ENCODE data around the gene SNRPD3.
"Not testable (repeated sequence)": the region's sequence is repeated elsewhere in the genome, so short reads cannot be mapped to it uniquely, and the experiment has no call there.

SNRPD3 gene

GRCh38 chr22:24518771-24519485, 36.9 kb upstream of the SNRPD3 start:
- no peak overlapping the region for H3K4me3 ChIP-seq (ENCODE audit: low read length)
- H3K4me1 ChIP-seq (ENCODE audit: insufficient read depth, low read length): no peaks in the 10 kb centered on the region
- H2AFZ ChIP-seq (ENCODE audit: low read depth, low read length): no peak overlapping the region
- peaks cover 23% of the 10 kb centered on the region for H3K27me3 ChIP-seq (ENCODE audit: insufficient read depth, low read length)
- H3K36me3 ChIP-seq (ENCODE audit: insufficient read depth, low read length): no peaks in the 10 kb centered on the region
- H3K9me3 ChIP-seq (ENCODE audit: low read length): no peaks in the 10 kb centered on the region

DNA sequence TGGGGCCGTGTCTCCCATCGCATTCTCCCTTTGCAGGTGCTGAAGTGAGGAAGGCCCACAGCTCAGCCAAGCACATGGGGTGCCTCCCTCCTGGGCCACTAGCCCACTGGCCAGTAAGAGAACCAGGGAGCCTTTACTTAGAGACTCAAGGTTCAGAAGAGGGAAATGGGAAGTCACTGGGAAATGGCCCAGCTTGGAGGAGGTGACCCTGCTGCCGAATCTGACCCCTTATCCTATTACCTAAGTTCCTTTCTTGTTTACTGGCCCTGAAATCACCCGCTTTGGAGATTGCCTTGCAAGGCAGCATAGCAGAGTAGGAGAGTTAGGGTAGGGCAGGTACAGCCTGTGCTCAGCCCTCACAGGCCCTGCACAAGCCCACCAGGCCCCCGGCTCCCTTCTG, 36.3 kb upstream of the SNRPD3 start:
- H2AFZ ChIP-seq (ENCODE audit: low read depth, low read length): no peak overlapping the region
- H3K9me3 ChIP-seq (ENCODE audit: low read length): no peaks in the 10 kb centered on the region
- peaks cover 23% of the 10 kb centered on the region for H3K27me3 ChIP-seq (ENCODE audit: insufficient read depth, low read length)
- H3K4me1 ChIP-seq (ENCODE audit: insufficient read depth, low read length): no peaks in the 10 kb centered on the region
- no peaks in the 10 kb centered on the region for H3K36me3 ChIP-seq (ENCODE audit: insufficient read depth, low read length)
- H3K4me3 ChIP-seq (ENCODE audit: low read length): no peak overlapping the region

GRCh38 chr22:24521791-24522245, 34.0 kb upstream of the SNRPD3 start:
- Histone ChIP-seq H3K4me3 (ENCODE audit: low read length) (no peak overlapping the region), H3K4me1 (ENCODE audit: insufficient read depth, low read length) (peaks cover 3% of the 10 kb centered on the region), H3K27me3 (ENCODE audit: insufficient read depth, low read length) (peaks cover 23% of the 10 kb centered on the region), H3K36me3 (ENCODE audit: insufficient read depth, low read length) (no peaks in the 10 kb centered on the region), H2AFZ (ENCODE audit: low read depth, low read length) (no peak overlapping the region), H3K9me3 (ENCODE audit: low read length) (no peaks in the 10 kb centered on the region)

DNA sequence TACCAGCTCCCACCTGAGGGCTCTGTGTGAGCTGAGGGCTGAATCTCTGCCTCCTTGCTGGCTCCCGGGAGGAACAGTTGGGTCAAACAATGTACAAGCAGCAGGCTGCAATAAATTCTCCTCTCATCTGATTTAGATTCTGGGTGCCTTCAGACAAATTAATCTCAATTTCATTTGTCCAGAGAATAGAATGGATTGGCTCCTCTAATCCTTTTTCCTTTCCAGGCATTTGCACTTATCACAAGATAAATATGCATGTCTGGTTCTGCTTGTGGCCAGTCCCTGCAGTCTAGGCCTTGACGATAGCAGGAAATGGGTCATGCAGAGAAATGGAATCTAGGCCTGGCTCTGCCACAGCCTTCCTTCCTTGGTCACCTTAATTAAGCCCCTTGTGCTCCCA, 31.9 kb upstream of the SNRPD3 start:
- Histone ChIP-seq H2AFZ (ENCODE audit: low read depth, low read length) (no peak overlapping the region), H3K9me3 (ENCODE audit: low read length) (no peaks in the 10 kb centered on the region), H3K27me3 (ENCODE audit: insufficient read depth, low read length) (peaks cover 19% of the 10 kb centered on the region), H3K36me3 (ENCODE audit: insufficient read depth, low read length) (no peaks in the 10 kb centered on the region), H3K4me3 (ENCODE audit: low read length) (no peak overlapping the region), H3K4me1 (ENCODE audit: insufficient read depth, low read length) (peaks cover 3% of the 10 kb centered on the region)

DNA sequence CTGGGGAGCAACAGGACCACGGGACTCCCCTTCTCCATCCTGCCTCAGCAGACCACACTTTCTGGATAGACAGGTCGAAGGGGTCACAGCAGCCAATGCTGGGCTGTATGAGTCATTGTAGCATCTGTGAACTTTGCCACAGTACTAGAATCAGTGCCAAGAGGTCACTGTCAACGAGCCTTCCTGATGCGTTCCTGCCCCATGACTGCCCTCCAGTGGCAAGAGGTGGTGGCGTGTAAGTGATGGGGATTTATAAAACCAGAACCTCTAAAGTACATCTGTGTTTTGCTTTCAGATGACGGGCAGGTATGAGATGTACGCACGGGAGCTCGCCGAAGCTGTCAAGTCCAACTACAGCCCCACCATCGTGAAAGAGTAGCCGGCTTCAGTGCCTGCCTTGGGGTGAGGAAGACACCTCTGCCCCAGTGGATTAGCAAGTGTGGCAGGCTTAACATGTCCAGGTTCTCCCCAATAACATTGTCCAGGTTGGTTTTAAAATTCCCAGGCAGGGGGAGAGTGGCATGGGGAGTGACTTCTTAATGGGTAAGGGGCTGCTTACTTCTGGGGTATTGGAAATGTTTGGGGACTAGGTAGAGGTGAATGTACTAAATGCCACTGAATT, 30.3 kb upstream of the SNRPD3 start:
- no peak overlapping the region for H2AFZ ChIP-seq (ENCODE audit: low read depth, low read length)
- no peaks in the 10 kb centered on the region for H3K36me3 ChIP-seq (ENCODE audit: insufficient read depth, low read length)
- no peak overlapping the region for H3K4me3 ChIP-seq (ENCODE audit: low read length)
- peaks cover 3% of the 10 kb centered on the region for H3K4me1 ChIP-seq (ENCODE audit: insufficient read depth, low read length)
- H3K27me3 ChIP-seq (ENCODE audit: insufficient read depth, low read length): peaks cover 12% of the 10 kb centered on the region
- H3K9me3 ChIP-seq (ENCODE audit: low read length): no peaks in the 10 kb centered on the region

- Histone ChIP-seq H3K4me3 (ENCODE audit: low read length) (no peak overlapping the region), H2AFZ (ENCODE audit: low read depth, low read length) (no peak overlapping the region), H3K4me1 (ENCODE audit: insufficient read depth, low read length) (peaks cover 3% of the 10 kb centered on the region), H3K36me3 (ENCODE audit: insufficient read depth, low read length) (no peaks in the 10 kb centered on the region), H3K27me3 (ENCODE audit: insufficient read depth, low read length) (peaks cover 12% of the 10 kb centered on the region), H3K9me3 (ENCODE audit: low read length) (no peaks in the 10 kb centered on the region)
These were observed 29.6 kb upstream of the SNRPD3 start for GRCh38 chr22:24526191-24526590.

- no peaks in the 10 kb centered on the region for H3K36me3 ChIP-seq (ENCODE audit: insufficient read depth, low read length)
- peaks cover 3% of the 10 kb centered on the region for H3K4me1 ChIP-seq (ENCODE audit: insufficient read depth, low read length)
These were observed 25.9 kb upstream of the SNRPD3 start for GRCh38 chr22:24529898-24530297.

DNA sequence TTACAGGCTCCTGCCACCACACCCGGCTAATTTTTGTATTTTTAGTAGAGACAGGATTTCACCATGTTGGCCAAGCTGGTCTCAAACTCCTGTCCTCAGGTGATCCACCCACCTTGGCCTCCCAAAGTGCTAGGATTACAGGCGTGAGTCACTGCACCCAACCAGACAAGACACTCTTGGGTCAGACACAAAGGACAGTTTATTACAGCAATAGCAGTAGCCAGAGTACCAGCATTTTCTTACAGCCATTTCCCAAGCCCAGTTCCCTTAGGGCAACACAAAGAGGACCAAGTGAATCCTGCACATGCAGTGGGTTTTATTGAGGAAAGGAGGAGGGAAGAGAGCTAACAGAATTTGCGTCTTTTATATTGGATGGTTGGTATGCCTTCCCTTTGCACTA, 24.8 kb upstream of the SNRPD3 start:
- H3K9me3 ChIP-seq (ENCODE audit: low read length); H3K4me1 ChIP-seq (ENCODE audit: insufficient read depth, low read length); H3K4me3 ChIP-seq (ENCODE audit: low read length); H3K27me3 ChIP-seq (ENCODE audit: insufficient read depth, low read length); H3K36me3 ChIP-seq (ENCODE audit: insufficient read depth, low read length); H2AFZ ChIP-seq (ENCODE audit: low read depth, low read length): not testable (repeated sequence)

More at GRCh38 chr22:24529898-24530297, 25.9 kb upstream of the SNRPD3 start:
- no peak overlapping the region for H3K4me3 ChIP-seq (ENCODE audit: low read length)
- peaks cover 2% of the 10 kb centered on the region for H3K27me3 ChIP-seq (ENCODE audit: insufficient read depth, low read length)
- no peak overlapping the region for H2AFZ ChIP-seq (ENCODE audit: low read depth, low read length)
- no peaks in the 10 kb centered on the region for H3K9me3 ChIP-seq (ENCODE audit: low read length)

DNA sequence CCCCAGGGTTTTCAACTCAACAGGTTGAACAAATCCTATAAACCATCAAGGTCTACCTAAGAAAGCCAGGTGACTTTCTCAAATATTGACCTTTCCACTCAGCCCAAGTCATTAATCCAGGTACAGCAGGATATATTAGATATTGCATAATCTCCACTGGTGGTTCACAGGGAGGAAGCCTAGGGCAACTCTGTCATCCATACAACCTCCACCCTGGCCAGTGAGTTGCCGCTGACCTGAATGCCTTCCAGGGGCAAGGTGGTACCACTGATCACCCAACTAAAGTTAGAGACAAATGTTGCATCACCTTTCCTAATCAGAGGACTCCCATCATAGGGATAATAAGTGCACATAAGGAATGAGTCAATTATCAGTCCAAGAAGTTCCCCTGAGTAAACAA, 23.7 kb upstream of the SNRPD3 start:
- Histone ChIP-seq H2AFZ (ENCODE audit: low read depth, low read length) (no peak overlapping the region), H3K4me3 (ENCODE audit: low read length) (no peak overlapping the region), H3K9me3 (ENCODE audit: low read length) (no peaks in the 10 kb centered on the region), H3K27me3 (ENCODE audit: insufficient read depth, low read length) (peaks cover 2% of the 10 kb centered on the region), H3K4me1 (ENCODE audit: insufficient read depth, low read length) (no peaks in the 10 kb centered on the region), H3K36me3 (ENCODE audit: insufficient read depth, low read length) (no peaks in the 10 kb centered on the region)

GRCh38 chr22:24535348-24535747, 20.5 kb upstream of the SNRPD3 start:
- no peaks in the 10 kb centered on the region for H3K4me1 ChIP-seq (ENCODE audit: insufficient read depth, low read length)
- no peaks in the 10 kb centered on the region for H3K9me3 ChIP-seq (ENCODE audit: low read length)
- no peak overlapping the region for H3K4me3 ChIP-seq (ENCODE audit: low read length)
- H3K27me3 ChIP-seq (ENCODE audit: insufficient read depth, low read length): no peaks in the 10 kb centered on the region
- peaks cover 7% of the 10 kb centered on the region for H3K36me3 ChIP-seq (ENCODE audit: insufficient read depth, low read length)
- no peak overlapping the region for H2AFZ ChIP-seq (ENCODE audit: low read depth, low read length)

DNA sequence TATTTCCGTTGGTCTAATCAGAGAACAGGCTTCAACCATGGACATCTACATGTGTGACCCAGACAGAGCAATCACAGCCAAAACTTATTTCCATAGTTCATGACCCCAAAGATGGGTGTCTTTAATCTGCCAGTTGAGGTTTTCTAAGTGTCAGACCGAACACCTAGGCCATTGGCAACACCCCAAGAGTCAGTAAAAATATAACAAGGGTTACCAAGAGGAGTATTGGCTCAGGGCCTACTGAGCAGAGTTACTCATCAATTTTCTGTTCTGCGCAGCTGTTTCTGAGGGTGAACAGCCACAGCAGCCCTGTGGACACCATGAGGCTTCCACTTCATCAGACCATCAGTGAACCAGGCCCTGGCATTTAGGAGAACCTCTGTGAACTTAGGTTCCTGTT, 19.7 kb upstream of the SNRPD3 start:
- H2AFZ ChIP-seq (ENCODE audit: low read depth, low read length): no peak overlapping the region
- H3K9me3 ChIP-seq (ENCODE audit: low read length): no peaks in the 10 kb centered on the region
- H3K4me1 ChIP-seq (ENCODE audit: insufficient read depth, low read length): no peaks in the 10 kb centered on the region

GRCh38 chr22:24540470-24540869, 15.3 kb upstream of the SNRPD3 start:
- Histone ChIP-seq H3K27me3 (ENCODE audit: insufficient read depth, low read length) (no peaks in the 10 kb centered on the region), H3K4me3 (ENCODE audit: low read length) (no peak overlapping the region), H2AFZ (ENCODE audit: low read depth, low read length) (no peak overlapping the region), H3K4me1 (ENCODE audit: insufficient read depth, low read length) (no peaks in the 10 kb centered on the region), H3K9me3 (ENCODE audit: low read length) (no peaks in the 10 kb centered on the region), H3K36me3 (ENCODE audit: insufficient read depth, low read length) (peaks cover 52% of the 10 kb centered on the region)

More for the DNA sequence above, 19.7 kb upstream of the SNRPD3 start:
- H3K27me3 ChIP-seq (ENCODE audit: insufficient read depth, low read length): no peaks in the 10 kb centered on the region
- H3K4me3 ChIP-seq (ENCODE audit: low read length): no peak overlapping the region
- peaks cover 14% of the 10 kb centered on the region for H3K36me3 ChIP-seq (ENCODE audit: insufficient read depth, low read length)

DNA sequence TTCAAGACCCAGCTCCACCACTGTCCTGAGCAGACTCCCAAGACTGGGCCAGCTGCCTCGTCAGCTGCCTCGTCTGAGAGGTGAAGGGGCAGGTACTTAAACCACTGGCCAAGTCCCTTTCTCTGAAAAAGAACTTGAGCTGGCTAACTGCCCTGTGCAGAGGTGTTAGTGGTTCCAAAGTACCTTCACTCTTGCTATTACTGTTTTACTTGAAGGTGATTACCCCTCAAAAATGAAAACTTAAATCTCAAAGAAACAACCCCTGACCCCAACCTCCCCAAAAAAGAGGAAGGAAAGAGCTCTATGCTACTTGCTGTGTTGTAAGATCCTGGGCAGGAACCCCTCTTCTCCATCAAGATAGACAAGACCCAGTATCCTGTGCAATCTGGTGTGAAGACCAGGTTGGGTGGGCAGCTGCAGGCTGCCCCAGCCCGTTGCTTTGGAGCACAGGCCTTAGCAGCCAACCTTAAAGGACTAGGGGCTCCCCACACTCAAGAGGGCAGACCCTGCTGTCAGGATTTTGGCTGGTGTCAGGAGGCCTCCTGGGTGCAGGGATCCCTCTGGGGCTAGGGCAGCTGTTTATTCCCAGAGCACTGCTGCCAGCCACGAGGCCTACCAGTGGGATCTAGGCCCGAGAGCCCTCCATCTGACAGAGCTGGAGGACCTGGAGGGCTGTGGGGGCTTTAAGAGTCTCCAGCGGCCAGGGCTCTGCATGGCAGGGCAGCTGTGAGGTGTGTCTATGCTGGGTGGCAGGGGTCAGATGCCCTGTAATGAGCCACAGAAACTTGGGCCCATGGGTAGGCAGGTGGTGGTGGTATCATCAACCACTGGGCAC, 13.9 kb upstream of the SNRPD3 start:
- Histone ChIP-seq H2AFZ (ENCODE audit: low read depth, low read length) (no peak overlapping the region), H3K36me3 (ENCODE audit: insufficient read depth, low read length) (peaks cover 59% of the 10 kb centered on the region), H3K4me3 (ENCODE audit: low read length) (no peak overlapping the region), H3K9me3 (ENCODE audit: low read length) (no peaks in the 10 kb centered on the region), H3K4me1 (ENCODE audit: insufficient read depth, low read length) (no peaks in the 10 kb centered on the region), H3K27me3 (ENCODE audit: insufficient read depth, low read length) (no peaks in the 10 kb centered on the region)
